GM12878 (cell line): ENCODE results near the gene OLAH. TPM values are rescaled to one million over a fixed set of nuclear protein-coding genes. Genes with fewer than 3 reads are reported as not detected.
A peak's percentile ranks its signal among the peaks of the same experiment; 100 is the strongest.

ENCODE experiments used
- BCL11A ChIP-seq: IDR thresholded peaks from 2 replicates; pipeline ENCODE4 v1.6.1; 2011; ENCODE audit warnings: low read depth, low read length
- BRCA1 ChIP-seq: IDR thresholded peaks from 2 replicates; pipeline ENCODE4 v1.6.1; 2011; ENCODE audit warnings: low read depth, low read length, improper control_type of control experiment
- CEBPB ChIP-seq, 2 experiments: fragments of 150-350 bp in 1 of 2; IDR thresholded peaks; 2 replicates each; pipeline ENCODE4 v1.6.1; 2012 to 2014; ENCODE audit warnings: low read depth in 2 of 2, low read length in 2 of 2, borderline replicate concordance in 1 of 2, inconsistent platforms in 1 of 2
- CREM ChIP-seq: IDR thresholded peaks from 2 replicates; pipeline ENCODE4 v1.6.1; 2014; ENCODE audit warnings: antibody characterized with exemption, low read depth
- EP300 ChIP-seq, 2 experiments: fragments of 150-350 bp in 1 of 2; IDR thresholded peaks; 2 replicates each; pipeline ENCODE4 v1.6.1; 2011 to 2012; ENCODE audit warnings: low read depth in 2 of 2, low read length in 2 of 2, borderline replicate concordance in 1 of 2, improper control_type of control experiment in 1 of 2, inconsistent platforms in 1 of 2; ENCODE audit not compliant: control insufficient read depth in 1 of 2
- FOS ChIP-seq: IDR thresholded peaks from 3 replicates; pipeline ENCODE4 v1.6.1; 2011; ENCODE audit warnings: borderline replicate concordance; ENCODE audit not compliant: insufficient read length; ENCODE audit errors: extremely low read depth
- GATAD2B ChIP-seq: fragments of 450-650 bp; conservative IDR thresholded peaks from 2 replicates; pipeline ENCODE4 v1.6.1; 2017; ENCODE audit warnings: low read depth, mild to moderate bottlenecking, moderate library complexity
- HCFC1 ChIP-seq: fragments of 150-350 bp; IDR thresholded peaks from 2 replicates; pipeline ENCODE4 v1.6.1; 2014; ENCODE audit warnings: low read length
- HDAC2 ChIP-seq: fragments of 200-600 bp; sonication (generic); IDR thresholded peaks from 2 replicates; pipeline ENCODE4 v1.6.1; 2017
- HDAC6 ChIP-seq: fragments of 200-600 bp; sonication (generic); IDR thresholded peaks from one replicate; pipeline ENCODE4 v1.8.0; 2017; ENCODE audit warnings: antibody characterized with exemption; ENCODE audit not compliant: unreplicated experiment
- JUNB ChIP-seq: IDR thresholded peaks from 2 replicates; pipeline ENCODE4 v1.6.1; 2016; ENCODE audit warnings: antibody characterized with exemption, mild to moderate bottlenecking
- KDM1A ChIP-seq: fragments of 200-600 bp; sonication (generic); IDR thresholded peaks from 2 replicates; pipeline ENCODE4 v1.6.1; 2016; ENCODE audit warnings: borderline replicate concordance
- NFIC ChIP-seq: IDR thresholded peaks from 2 replicates; pipeline ENCODE4 v1.6.1; 2012; ENCODE audit warnings: low read depth, mild to moderate bottlenecking, inconsistent platforms, low read length, moderate library complexity
- NR2C1 ChIP-seq: fragments of 450-650 bp; IDR thresholded peaks from 2 replicates; pipeline ENCODE4 v1.6.1; 2017; ENCODE audit warnings: antibody characterized with exemption, mild to moderate bottlenecking, moderate library complexity
- NRF1 ChIP-seq: conservative IDR thresholded peaks from 2 replicates; pipeline ENCODE4 v1.6.1; 2011; ENCODE audit warnings: mild to moderate bottlenecking, low read depth, low read length, improper control_type of control experiment
- RAD21 ChIP-seq: IDR thresholded peaks from 2 replicates; pipeline ENCODE4 v1.6.1; 2011; ENCODE audit warnings: mild to moderate bottlenecking, low read depth, low read length, moderate library complexity; ENCODE audit not compliant: insufficient read depth
- YY1 ChIP-seq: IDR thresholded peaks from 2 replicates; pipeline ENCODE4 v1.6.1; 2011; ENCODE audit warnings: low read depth, mild to moderate bottlenecking, low read length
- ZBED1 ChIP-seq: IDR thresholded peaks from 2 replicates; pipeline ENCODE4 v1.6.1; 2016; ENCODE audit warnings: borderline replicate concordance
- ZNF207 ChIP-seq: fragments of 450-650 bp; IDR thresholded peaks from 2 replicates; pipeline ENCODE4 v1.6.1; 2014; ENCODE audit warnings: antibody characterized with exemption, mild to moderate bottlenecking, borderline replicate concordance
- ZNF24 ChIP-seq: fragments of 450-650 bp; IDR thresholded peaks from 2 replicates; pipeline ENCODE4 v1.6.1; 2017; ENCODE audit warnings: antibody characterized with exemption, mild to moderate bottlenecking
- ZNF384 ChIP-seq: IDR thresholded peaks from 2 replicates; pipeline ENCODE4 v1.6.1; 2012; ENCODE audit warnings: low read depth, mild to moderate bottlenecking, low read length, improper control_type of control experiment, borderline replicate concordance
- polyA plus RNA-seq, 11 experiments: library from polyadenylated mRNA; depleted of rRNA in 4 of 11; unstranded in 6 of 11; stranded (reverse) in 5 of 11; fragments of >200 nt; fragmentation: Nextera tagmentation in 4 of 11; fragmentation: Illumina TruSeq in 1 of 11; extraction: Ambion mirVana in 4 of 11; extraction: Trizol in 1 of 11; gene quantifications; 1 replicate in 1 of 11; 2 replicates in 10 of 11; pipeline versions ENCODE4 v1.2.1 to v1.2.3, GENCODE V29; 2011 to 2016; ENCODE audit warnings: inconsistent platforms in 2 of 11, missing spikeins in 2 of 11, low read depth in 1 of 11
- total RNA-seq, 4 experiments: library from RNA; depleted of rRNA in 3 of 4; stranded (reverse); fragments of >200 nt in 3 of 4; fragmentation: Illumina TruSeq in 1 of 4; extraction: Trizol in 1 of 4; gene quantifications; 2 replicates each; pipeline versions ENCODE4 v1.2.1 to v1.2.3, GENCODE V29; 2013 to 2021
- TF ChIP-seq, protein P1 (sequence below): IDR thresholded peaks from 2 replicates; pipeline ENCODE4 v1.6.1; 2011; ENCODE audit warnings: mild to moderate bottlenecking, low read depth, low read length, moderate library complexity; ENCODE audit not compliant: insufficient replicate concordance
- TF ChIP-seq, protein P2 (sequence below), 3 experiments: IDR thresholded peaks in 2 of 3; conservative IDR thresholded peaks in 1 of 3; 2 replicates each; pipeline ENCODE4 v1.5.1; 2011; ENCODE audit warnings: low read depth in 3 of 3, low read length in 3 of 3, mild to moderate bottlenecking in 3 of 3, control low read depth in 2 of 3, moderate library complexity in 2 of 3, inconsistent platforms in 1 of 3, mixed read lengths in 1 of 3; ENCODE audit not compliant: control insufficient read depth in 2 of 3, insufficient read depth in 1 of 3; ENCODE audit errors: extremely low read depth in 1 of 3
- TF ChIP-seq, protein P3 (sequence below): IDR thresholded peaks from 2 replicates; pipeline ENCODE4 v1.6.1; 2012; ENCODE audit warnings: improper control_type of control experiment, low read depth, low read length; ENCODE audit not compliant: insufficient replicate concordance

Gene OLAH
- total and polyA plus RNA-seq, 10 of the 15 experiments (the other 5 are each of a cell fraction or from before 2014, with no cell fraction given) = 0.10 to 1.4 (median 0.59) TPM; not detected in 1

DNA sequence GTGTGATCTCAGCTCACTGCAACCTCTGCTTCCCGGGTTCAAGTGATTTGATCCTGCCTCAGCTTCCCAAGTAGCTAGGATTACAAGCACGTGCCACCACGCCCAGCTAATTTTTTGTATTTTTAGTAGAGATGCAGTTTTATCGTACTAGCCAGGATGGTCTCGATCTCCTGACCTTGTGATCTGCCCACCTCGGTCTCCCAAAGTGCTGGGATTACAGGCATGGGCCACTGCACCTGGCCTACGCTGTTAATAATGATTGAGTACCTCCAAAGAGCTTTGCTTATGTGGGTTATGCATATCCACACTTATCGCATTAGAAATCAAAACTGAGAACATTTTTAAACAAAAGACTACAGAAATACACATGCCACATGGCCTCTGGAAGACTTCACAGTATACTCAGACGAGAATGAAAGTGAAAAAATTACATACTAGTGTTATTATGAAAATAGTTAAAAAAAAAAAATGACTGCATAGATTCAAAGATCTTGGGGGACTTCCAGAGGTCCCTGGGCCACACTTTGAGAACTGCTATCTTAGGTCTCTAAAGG is 78.8 kb downstream of the OLAH start (continued):
- TF ChIP-seq BRCA1 = no peak
- TF ChIP-seq YY1 = no peak
- no peak for TF ChIP-seq HDAC2
- TF ChIP-seq, protein P1, sequence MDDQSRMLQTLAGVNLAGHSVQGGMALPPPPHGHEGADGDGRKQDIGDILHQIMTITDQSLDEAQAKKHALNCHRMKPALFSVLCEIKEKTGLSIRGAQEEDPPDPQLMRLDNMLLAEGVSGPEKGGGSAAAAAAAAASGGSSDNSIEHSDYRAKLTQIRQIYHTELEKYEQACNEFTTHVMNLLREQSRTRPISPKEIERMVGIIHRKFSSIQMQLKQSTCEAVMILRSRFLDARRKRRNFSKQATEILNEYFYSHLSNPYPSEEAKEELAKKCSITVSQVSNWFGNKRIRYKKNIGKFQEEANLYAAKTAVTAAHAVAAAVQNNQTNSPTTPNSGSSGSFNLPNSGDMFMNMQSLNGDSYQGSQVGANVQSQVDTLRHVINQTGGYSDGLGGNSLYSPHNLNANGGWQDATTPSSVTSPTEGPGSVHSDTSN = no peak
- no peak for TF ChIP-seq HCFC1
- no peak for TF ChIP-seq NR2C1
- TF ChIP-seq, protein P2, sequence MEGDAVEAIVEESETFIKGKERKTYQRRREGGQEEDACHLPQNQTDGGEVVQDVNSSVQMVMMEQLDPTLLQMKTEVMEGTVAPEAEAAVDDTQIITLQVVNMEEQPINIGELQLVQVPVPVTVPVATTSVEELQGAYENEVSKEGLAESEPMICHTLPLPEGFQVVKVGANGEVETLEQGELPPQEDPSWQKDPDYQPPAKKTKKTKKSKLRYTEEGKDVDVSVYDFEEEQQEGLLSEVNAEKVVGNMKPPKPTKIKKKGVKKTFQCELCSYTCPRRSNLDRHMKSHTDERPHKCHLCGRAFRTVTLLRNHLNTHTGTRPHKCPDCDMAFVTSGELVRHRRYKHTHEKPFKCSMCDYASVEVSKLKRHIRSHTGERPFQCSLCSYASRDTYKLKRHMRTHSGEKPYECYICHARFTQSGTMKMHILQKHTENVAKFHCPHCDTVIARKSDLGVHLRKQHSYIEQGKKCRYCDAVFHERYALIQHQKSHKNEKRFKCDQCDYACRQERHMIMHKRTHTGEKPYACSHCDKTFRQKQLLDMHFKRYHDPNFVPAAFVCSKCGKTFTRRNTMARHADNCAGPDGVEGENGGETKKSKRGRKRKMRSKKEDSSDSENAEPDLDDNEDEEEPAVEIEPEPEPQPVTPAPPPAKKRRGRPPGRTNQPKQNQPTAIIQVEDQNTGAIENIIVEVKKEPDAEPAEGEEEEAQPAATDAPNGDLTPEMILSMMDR (IDR thresholded peaks at IDR 0.05 in 2 of 3, conservative IDR thresholded peaks at IDR 0.05 in 1 of 3; ENCODE audit: control insufficient read depth in 2 of 3, extremely low read depth in 1 of 3, insufficient read depth in 1 of 3, low read depth in 3 of 3, low read length in 3 of 3) = no peak
- TF ChIP-seq BCL11A = no peak
- no peak for TF ChIP-seq FOS
- TF ChIP-seq RAD21 = no peak
- TF ChIP-seq CEBPB (IDR thresholded peaks at IDR 0.05; ENCODE audit: borderline replicate concordance in 1 of 2, low read depth in 2 of 2, low read length in 2 of 2) = no peak
- no peak for TF ChIP-seq KDM1A
- TF ChIP-seq ZNF24 = peak; percentile 16; the same call in 1 of the 2 replicates
- TF ChIP-seq, protein P3, sequence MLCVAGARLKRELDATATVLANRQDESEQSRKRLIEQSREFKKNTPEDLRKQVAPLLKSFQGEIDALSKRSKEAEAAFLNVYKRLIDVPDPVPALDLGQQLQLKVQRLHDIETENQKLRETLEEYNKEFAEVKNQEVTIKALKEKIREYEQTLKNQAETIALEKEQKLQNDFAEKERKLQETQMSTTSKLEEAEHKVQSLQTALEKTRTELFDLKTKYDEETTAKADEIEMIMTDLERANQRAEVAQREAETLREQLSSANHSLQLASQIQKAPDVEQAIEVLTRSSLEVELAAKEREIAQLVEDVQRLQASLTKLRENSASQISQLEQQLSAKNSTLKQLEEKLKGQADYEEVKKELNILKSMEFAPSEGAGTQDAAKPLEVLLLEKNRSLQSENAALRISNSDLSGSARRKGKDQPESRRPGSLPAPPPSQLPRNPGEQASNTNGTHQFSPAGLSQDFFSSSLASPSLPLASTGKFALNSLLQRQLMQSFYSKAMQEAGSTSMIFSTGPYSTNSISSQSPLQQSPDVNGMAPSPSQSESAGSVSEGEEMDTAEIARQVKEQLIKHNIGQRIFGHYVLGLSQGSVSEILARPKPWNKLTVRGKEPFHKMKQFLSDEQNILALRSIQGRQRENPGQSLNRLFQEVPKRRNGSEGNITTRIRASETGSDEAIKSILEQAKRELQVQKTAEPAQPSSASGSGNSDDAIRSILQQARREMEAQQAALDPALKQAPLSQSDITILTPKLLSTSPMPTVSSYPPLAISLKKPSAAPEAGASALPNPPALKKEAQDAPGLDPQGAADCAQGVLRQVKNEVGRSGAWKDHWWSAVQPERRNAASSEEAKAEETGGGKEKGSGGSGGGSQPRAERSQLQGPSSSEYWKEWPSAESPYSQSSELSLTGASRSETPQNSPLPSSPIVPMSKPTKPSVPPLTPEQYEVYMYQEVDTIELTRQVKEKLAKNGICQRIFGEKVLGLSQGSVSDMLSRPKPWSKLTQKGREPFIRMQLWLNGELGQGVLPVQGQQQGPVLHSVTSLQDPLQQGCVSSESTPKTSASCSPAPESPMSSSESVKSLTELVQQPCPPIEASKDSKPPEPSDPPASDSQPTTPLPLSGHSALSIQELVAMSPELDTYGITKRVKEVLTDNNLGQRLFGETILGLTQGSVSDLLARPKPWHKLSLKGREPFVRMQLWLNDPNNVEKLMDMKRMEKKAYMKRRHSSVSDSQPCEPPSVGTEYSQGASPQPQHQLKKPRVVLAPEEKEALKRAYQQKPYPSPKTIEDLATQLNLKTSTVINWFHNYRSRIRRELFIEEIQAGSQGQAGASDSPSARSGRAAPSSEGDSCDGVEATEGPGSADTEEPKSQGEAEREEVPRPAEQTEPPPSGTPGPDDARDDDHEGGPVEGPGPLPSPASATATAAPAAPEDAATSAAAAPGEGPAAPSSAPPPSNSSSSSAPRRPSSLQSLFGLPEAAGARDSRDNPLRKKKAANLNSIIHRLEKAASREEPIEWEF = no peak
- TF ChIP-seq HDAC6 = no peak
- no peak for TF ChIP-seq CREM
- TF ChIP-seq ZNF207 = 0 out of 2 replicates have a peak, but pooled peaks have one; percentile 26
- TF ChIP-seq ZNF384 = peak; percentile 90
- peak; percentile 83 to 92; a peak in 3 of 4 replicates for TF ChIP-seq EP300 (IDR thresholded peaks at IDR 0.05; ENCODE audit: borderline replicate concordance in 1 of 2, control insufficient read depth in 1 of 2, low read depth in 2 of 2, low read length in 2 of 2)
- TF ChIP-seq JUNB = no peak
- TF ChIP-seq NFIC = peak; percentile 78; the same call in 1 of the 2 replicates
- TF ChIP-seq ZBED1 = no peak
- no peak for TF ChIP-seq NRF1
- no peak; the same call in 1 of the 2 replicates for TF ChIP-seq GATAD2B
